T follicular helper cell (primary cell): ENCODE data around the gene UNC93B1.
"Not testable (repeated sequence)": the region's sequence is repeated elsewhere in the genome, so short reads cannot be mapped to it uniquely, and the experiment has no call there.

Experiments used
- DNase-seq: peaks from one replicate; pipeline ENCODE4 v3.0.0-alpha.2; 2020; ENCODE audit warnings: low read depth

Gene UNC93B1

GRCh38 chr11:68009391-68010089, 5.6 kb upstream of the UNC93B1 start:
- no peak for DNase-seq

DNA sequence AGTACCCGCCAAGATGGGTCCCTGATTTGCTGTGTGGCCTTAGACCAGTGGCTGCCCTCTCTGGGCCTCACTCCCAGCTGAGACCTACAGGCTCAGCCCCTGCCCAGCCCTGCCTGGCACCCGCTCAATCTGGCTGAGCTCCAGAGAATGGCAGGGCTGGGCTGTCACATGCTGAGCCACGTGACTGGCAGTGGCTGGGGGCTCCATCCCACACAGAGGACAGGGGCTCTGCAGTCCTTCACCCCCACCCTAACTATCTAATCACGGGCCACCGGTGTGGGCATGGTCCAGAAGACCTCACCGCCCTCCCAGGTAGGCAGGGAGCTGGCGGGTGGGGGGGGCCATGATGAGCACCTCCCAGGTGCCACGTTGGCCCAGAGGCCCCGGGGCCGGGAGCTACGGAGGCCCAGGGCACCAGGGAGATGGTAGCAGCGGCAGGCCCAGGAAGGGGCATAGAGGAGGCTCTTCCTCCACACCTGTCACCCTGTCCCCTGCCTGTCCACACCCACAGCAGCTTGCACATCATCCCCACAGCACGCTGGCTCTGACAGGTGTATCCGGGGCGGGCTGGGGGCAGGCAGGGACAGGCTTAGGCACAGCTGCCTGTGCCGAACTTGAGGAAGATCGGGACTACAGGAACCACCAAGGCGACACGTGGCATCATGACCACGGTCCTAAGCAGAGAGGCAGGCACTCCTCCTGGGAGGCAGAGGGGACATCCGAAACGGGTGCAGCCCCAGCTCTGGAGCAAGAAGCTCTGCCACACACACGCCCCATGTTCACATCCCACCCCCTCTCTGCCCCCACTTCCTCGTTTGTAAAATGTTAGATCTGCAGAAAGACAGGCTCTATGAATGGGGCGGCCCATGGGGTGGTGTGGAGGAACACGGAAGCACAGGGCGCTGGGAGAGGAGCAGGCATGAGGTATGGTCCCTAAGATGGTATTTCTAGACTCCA, 4.8 kb upstream of the UNC93B1 start:
- DNase-seq: no peak

GRCh38 chr11:68007498-68008380, 3.8 kb upstream of the UNC93B1 start:
- no peak for DNase-seq

- no peak for DNase-seq
Measured at GRCh38 chr11:68006606-68007166, 2.8 kb upstream of the UNC93B1 start.

- DNase-seq: no peak
Measured at GRCh38 chr11:68004551-68005335, 846 bp upstream of the UNC93B1 start.

- DNase-seq: peak; percentile 44
Measured at GRCh38 chr11:68002938-68003845, 705 bp downstream of the UNC93B1 start.

DNA sequence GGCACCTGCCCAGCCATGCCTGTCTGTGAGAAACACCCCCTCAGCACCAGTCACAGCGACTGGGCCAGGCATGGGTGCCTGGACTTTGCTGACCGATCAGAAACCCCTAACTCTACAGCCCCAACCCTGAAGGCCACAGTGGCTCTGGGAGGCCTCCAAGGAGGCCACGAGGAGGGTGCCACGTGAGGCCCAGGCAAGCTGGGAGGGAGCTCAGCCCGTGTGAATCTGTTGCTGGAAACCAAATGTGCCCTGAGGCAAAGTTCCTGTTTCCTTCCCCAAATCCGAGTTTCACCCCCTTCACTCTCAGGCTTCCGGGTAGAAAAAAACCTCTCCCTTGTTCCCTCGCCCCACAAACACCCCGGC, 1.3 kb downstream of the UNC93B1 start:
- no peak for DNase-seq

DNA sequence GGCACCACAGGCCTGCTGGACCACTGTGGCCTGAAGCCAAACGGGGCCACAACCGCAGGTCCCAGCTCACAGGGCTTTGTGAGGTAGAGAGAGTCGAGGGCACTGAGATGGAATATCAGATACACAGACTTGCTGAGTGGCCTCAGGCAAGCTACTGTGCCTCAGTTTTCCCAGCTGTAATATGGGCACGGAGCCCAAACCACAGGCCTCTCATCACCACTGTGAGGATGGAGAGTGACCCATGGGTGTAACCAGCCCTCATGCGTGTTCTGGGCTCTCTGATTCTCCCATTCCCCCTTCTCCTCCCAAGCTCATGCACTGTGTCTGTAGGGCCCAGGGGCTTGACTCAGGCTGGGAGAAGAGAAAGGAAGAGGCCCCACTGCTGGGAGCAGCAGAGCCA, 4.2 kb downstream of the UNC93B1 start:
- no peak for DNase-seq

GRCh38 chr11:67999201-67999629, 4.7 kb downstream of the UNC93B1 start:
- no peak for DNase-seq

DNA sequence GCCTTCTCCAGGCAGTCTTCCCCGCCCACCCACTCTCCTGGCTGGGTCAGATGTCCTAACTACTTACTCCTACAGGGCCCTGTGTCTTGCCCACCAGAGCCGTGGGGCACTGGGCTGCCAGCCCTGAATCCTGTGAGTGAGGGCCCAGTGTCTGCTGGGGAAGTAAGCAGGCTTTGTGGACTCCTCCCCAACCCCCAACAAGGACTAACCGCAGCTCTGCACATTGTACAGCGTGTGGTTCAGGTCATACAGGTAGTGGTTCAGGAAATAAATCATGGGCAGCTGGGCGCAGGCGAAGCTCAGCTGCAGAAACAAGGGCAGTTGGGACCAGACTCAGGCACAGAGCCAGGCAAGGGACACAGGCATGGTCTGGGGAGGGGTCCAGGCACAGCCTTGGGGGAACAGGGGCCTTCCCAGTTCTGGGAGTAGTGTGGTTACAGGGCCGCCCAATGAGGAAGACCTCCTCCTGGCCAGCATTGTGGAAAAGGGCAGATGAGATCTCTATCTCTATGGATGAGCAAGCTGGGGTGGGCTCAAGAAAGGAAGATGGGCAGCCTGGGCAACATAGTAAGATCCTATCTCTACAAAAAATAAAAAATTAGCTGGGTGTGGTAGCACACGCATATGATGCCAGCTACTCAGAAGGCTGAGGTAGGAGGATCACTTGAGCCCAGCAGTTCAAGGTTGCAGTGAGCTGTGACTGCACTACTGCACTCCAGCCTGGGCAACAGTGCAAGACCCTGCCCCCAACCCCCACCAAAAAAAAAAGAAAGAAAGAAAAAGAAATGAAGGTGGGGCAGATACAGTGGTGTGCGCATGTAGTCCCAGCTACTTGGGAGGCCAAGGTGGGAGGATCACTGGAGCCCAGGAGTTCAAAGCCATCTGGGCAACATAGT, 5.5 kb downstream of the UNC93B1 start:
- DNase-seq: no peak

GRCh38 chr11:67997475-67997921, 6.4 kb downstream of the UNC93B1 start:
- DNase-seq: no peak

- DNase-seq: no peak
Measured at GRCh38 chr11:67996622-67997474, 7.0 kb downstream of the UNC93B1 start.

GRCh38 chr11:67996051-67996450, 7.8 kb downstream of the UNC93B1 start:
- no peak for DNase-seq

GRCh38 chr11:67995579-67995978, 8.3 kb downstream of the UNC93B1 start:
- DNase-seq: not testable (repeated sequence)

DNA sequence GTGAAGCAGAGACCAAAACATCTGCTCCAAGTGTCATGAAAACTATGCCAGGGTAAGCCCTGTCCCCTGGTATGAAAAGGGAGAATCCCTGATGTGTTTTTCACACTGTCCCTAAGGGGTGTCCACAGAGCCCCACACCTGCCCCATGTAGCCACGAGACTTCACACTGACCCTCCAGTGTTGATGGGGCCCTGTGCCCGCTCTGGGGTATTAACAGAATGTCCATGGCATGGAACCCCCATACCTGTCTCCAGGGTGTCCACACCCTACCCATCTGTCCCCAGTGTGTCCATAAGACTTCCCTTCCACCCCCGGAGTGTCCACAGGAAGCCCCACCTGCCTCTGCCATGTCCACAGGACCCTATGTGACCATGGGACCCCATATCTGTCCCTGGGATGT, 8.8 kb downstream of the UNC93B1 start:
- not testable (repeated sequence) for DNase-seq

- DNase-seq: not testable (repeated sequence)
Measured at GRCh38 chr11:67994387-67994786, 9.5 kb downstream of the UNC93B1 start.

GRCh38 chr11:67993821-67994220, 10.1 kb downstream of the UNC93B1 start:
- DNase-seq: peak; percentile 25
